GM23338 (cell line): ENCODE results near the gene KIT. TPM values are rescaled to one million over a fixed set of nuclear protein-coding genes. Genes with fewer than 3 reads are reported as not detected.

Source experiments
- ATAC-seq: fragments of 200-7000 bp; cut with Tn5 transposase; 3 replicates; pipeline ENCODE4 v1.9.1; 2020
- DNase-seq: peaks from one replicate; pipeline ENCODE4 v3.0.0-alpha.2; 2015; ENCODE audit warnings: low spot score
- H2AFZ ChIP-seq: fragments of 200-600 bp; sonication (generic); 2 replicates; pipeline ENCODE4 v1.8.0; 2016; ENCODE audit warnings: antibody characterized with exemption, mild to moderate bottlenecking, moderate library complexity
- H3F3A ChIP-seq: fragments of 200-600 bp; sonication (generic); replicated peaks from 2 replicates; pipeline ENCODE4 v1.8.0; 2017; ENCODE audit warnings: antibody characterized with exemption, mixed run types, low read depth
- H3K27ac ChIP-seq: fragments of 200-600 bp; sonication (generic); 2 replicates; pipeline ENCODE4 v1.6.1; 2016; ENCODE audit warnings: low read depth
- H3K27me3 ChIP-seq: fragments of 200-600 bp; sonication (generic); 2 replicates; pipeline ENCODE4 v1.8.0; 2016; ENCODE audit warnings: mild to moderate bottlenecking, mixed run types, moderate library complexity; ENCODE audit not compliant: insufficient read depth
- H3K36me3 ChIP-seq: fragments of 200-600 bp; sonication (generic); 2 replicates; pipeline ENCODE4 v1.8.0; 2016; ENCODE audit warnings: mild to moderate bottlenecking; ENCODE audit not compliant: insufficient read depth
- H3K4me1 ChIP-seq: fragments of 200-600 bp; sonication (generic); 2 replicates; pipeline ENCODE4 v1.8.0; 2016; ENCODE audit warnings: mild to moderate bottlenecking, moderate library complexity; ENCODE audit not compliant: insufficient read depth
- H3K4me2 ChIP-seq: fragments of 200-600 bp; sonication (generic); 2 replicates; pipeline ENCODE4 v1.7.1; 2017; ENCODE audit warnings: mixed run types
- H3K4me3 ChIP-seq: fragments of 200-600 bp; sonication (generic); 2 replicates; pipeline ENCODE4 v1.6.1; 2016; ENCODE audit warnings: mixed run types
- H3K79me2 ChIP-seq: fragments of 200-600 bp; sonication (generic); replicated peaks from 2 replicates; pipeline ENCODE4 v1.8.0; 2017; ENCODE audit warnings: mild to moderate bottlenecking; ENCODE audit not compliant: insufficient read depth
- H3K9me2 ChIP-seq: fragments of 200-600 bp; sonication (generic); 2 replicates; pipeline ENCODE4 v1.8.0; 2017; ENCODE audit not compliant: insufficient read depth
- H4K20me1 ChIP-seq: fragments of 200-600 bp; sonication (generic); replicated peaks from 2 replicates; pipeline ENCODE4 v1.8.0; 2017; ENCODE audit warnings: mild to moderate bottlenecking; ENCODE audit not compliant: insufficient read depth
- H3K27ac Mint-ChIP-seq: 2 replicates; pipeline ENCODE4 v1.8.0; 2020; ENCODE audit warnings: inconsistent platforms, mild to moderate bottlenecking, moderate library complexity, mixed read lengths
- H3K27me3 Mint-ChIP-seq: 3 replicates; pipeline ENCODE4 v1.8.0; 2022; ENCODE audit warnings: low read depth, mild to moderate bottlenecking, moderate library complexity, mixed read lengths, inconsistent platforms; ENCODE audit not compliant: insufficient read depth, poor library complexity
- H3K36me3 Mint-ChIP-seq: 3 replicates; pipeline ENCODE4 v1.8.0; 2021; ENCODE audit warnings: low read depth, mild to moderate bottlenecking, inconsistent platforms, moderate library complexity, mixed read lengths
- H3K4me1 Mint-ChIP-seq: 3 replicates; pipeline ENCODE4 v1.8.0; 2020; ENCODE audit warnings: mild to moderate bottlenecking, inconsistent platforms, mixed read lengths
- H3K4me3 Mint-ChIP-seq: 3 replicates; pipeline ENCODE4 v1.8.0; 2021; ENCODE audit warnings: moderate library complexity, mild to moderate bottlenecking, inconsistent platforms, mixed read lengths
- H3K9me3 Mint-ChIP-seq: 3 replicates; pipeline ENCODE4 v1.8.0; 2020; ENCODE audit warnings: moderate library complexity, mild to moderate bottlenecking, inconsistent platforms, mixed read lengths
- CREB1 ChIP-seq: fragments of 250-450 bp; sonication (Bioruptor Pico); IDR thresholded peaks from 2 replicates; pipeline ENCODE4 v1.5.0; 2020; ENCODE audit warnings: low read depth, mild to moderate bottlenecking, moderate library complexity
- EZH2 ChIP-seq: fragments of 200-600 bp; sonication (generic); IDR thresholded peaks from one replicate; pipeline ENCODE4 v1.8.0; 2017; ENCODE audit warnings: antibody characterized with exemption, mild to moderate bottlenecking, low read depth; ENCODE audit not compliant: unreplicated experiment
- EZH2phosphoT487 ChIP-seq: fragments of 200-600 bp; sonication (generic); IDR thresholded peaks from one replicate; pipeline ENCODE4 v1.8.1; 2018; ENCODE audit warnings: antibody characterized with exemption; ENCODE audit not compliant: unreplicated experiment
- JUNB ChIP-seq: IDR thresholded peaks from one replicate; pipeline ENCODE4 v1.6.1; 2016; ENCODE audit warnings: antibody characterized with exemption; ENCODE audit not compliant: unreplicated experiment
- NANOG ChIP-seq: IDR thresholded peaks from 2 replicates; pipeline ENCODE4 v1.6.1; 2016; ENCODE audit warnings: antibody characterized with exemption, borderline replicate concordance
- STAT1 ChIP-seq: IDR thresholded peaks from one replicate; pipeline ENCODE4 v1.6.1; 2016; ENCODE audit warnings: antibody characterized with exemption; ENCODE audit not compliant: unreplicated experiment
- ZNF114 ChIP-seq: fragments of 250-450 bp; sonication (Bioruptor Pico); IDR thresholded peaks from 2 replicates; pipeline ENCODE4 v1.5.0; 2020; ENCODE audit warnings: mild to moderate bottlenecking, moderate library complexity
- ZNF331 ChIP-seq: fragments of 250-450 bp; sonication (Bioruptor Pico); IDR thresholded peaks from 2 replicates; pipeline ENCODE4 v1.5.0; 2020; ENCODE audit warnings: low read depth, mild to moderate bottlenecking, moderate library complexity
- polyA plus RNA-seq: library from polyadenylated mRNA; unstranded; fragments of >200 nt; fragmentation: Nextera tagmentation; extraction: Ambion mirVana; gene quantifications from 2 replicates; pipeline ENCODE4 v1.2.1, GENCODE V29; 2016
- total RNA-seq: library from RNA; depleted of rRNA; stranded (reverse); fragments of >200 nt; shearing (Covaris generic); gene quantifications from 2 replicates; pipeline ENCODE4 v1.2.3, GENCODE V29; 2014
- TF ChIP-seq, protein P1 (sequence below): IDR thresholded peaks from one replicate; pipeline ENCODE4 v1.6.1; 2018; ENCODE audit warnings: antibody characterized with exemption; ENCODE audit not compliant: unreplicated experiment
- TF ChIP-seq, protein P2 (sequence below): fragments of 250-450 bp; sonication (Bioruptor Pico); IDR thresholded peaks from 2 replicates; pipeline ENCODE4 v1.5.0; 2020; ENCODE audit warnings: mild to moderate bottlenecking, moderate library complexity
- TF ChIP-seq, protein P3 (sequence below): IDR thresholded peaks from 2 replicates; pipeline ENCODE4 v1.6.1; 2016; ENCODE audit warnings: antibody characterized with exemption

The KIT gene
- total and polyA plus RNA-seq, 2 experiments from 2014 or later, result 9.0 to 28.4 TPM

DNA sequence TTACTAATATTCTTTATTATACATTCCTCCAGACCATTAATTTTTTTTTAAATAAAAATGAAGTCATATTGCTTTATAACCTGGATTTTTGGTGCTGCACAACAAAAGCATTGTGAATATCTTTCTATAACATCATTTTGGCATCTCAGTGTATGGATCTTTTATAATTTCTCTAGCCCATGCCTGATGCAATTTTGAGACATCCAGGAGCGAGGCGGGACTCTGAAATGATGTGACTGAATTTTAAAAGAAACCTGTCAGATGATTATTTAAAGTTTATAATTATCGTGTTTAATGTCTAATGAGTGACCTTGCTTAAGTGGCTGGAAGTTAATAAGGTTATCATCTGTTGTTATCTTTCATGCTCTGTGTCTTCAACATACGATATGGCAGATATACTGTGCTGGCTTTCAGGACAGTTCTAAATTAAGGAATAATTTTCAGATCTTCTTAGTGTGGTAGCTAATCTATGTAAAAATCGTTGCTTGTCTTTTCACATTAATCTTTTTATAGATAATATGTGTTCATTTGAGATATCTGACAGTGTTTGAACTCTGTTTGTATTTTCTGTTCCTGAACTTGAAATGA, 58.8 kb downstream of the KIT start:
- Histone ChIP-seq H3K36me3 (no peaks in the 10 kb centered on the region), H3K4me3 (no peak overlapping the region), H4K20me1 (no peaks in the 10 kb centered on the region; the same call in 1 of the 2 replicates), H3K27me3 (no peaks in the 10 kb centered on the region), H3F3A (no peaks in the 10 kb centered on the region), H3K4me1 (peaks cover 8% of the 10 kb centered on the region; the same call in 1 of the 2 replicates), H2AFZ (no peak overlapping the region), H3K9me2 (no peaks in the 10 kb centered on the region), H3K27ac (no peak overlapping the region), H3K4me2 (no peak overlapping the region), H3K79me2 (no peaks in the 10 kb centered on the region)
- Mint-ChIP-seq H3K4me1 (peaks cover 13% of the 10 kb centered on the region; the same call in 2 of the 3 replicates), H3K27me3 (no peaks in the 10 kb centered on the region), H3K4me3 (no peak overlapping the region), H3K9me3 (no peaks in the 10 kb centered on the region), H3K36me3 (no peaks in the 10 kb centered on the region), H3K27ac (no peak overlapping the region)
- ATAC-seq, result no peak
- TF ChIP-seq, protein P1, sequence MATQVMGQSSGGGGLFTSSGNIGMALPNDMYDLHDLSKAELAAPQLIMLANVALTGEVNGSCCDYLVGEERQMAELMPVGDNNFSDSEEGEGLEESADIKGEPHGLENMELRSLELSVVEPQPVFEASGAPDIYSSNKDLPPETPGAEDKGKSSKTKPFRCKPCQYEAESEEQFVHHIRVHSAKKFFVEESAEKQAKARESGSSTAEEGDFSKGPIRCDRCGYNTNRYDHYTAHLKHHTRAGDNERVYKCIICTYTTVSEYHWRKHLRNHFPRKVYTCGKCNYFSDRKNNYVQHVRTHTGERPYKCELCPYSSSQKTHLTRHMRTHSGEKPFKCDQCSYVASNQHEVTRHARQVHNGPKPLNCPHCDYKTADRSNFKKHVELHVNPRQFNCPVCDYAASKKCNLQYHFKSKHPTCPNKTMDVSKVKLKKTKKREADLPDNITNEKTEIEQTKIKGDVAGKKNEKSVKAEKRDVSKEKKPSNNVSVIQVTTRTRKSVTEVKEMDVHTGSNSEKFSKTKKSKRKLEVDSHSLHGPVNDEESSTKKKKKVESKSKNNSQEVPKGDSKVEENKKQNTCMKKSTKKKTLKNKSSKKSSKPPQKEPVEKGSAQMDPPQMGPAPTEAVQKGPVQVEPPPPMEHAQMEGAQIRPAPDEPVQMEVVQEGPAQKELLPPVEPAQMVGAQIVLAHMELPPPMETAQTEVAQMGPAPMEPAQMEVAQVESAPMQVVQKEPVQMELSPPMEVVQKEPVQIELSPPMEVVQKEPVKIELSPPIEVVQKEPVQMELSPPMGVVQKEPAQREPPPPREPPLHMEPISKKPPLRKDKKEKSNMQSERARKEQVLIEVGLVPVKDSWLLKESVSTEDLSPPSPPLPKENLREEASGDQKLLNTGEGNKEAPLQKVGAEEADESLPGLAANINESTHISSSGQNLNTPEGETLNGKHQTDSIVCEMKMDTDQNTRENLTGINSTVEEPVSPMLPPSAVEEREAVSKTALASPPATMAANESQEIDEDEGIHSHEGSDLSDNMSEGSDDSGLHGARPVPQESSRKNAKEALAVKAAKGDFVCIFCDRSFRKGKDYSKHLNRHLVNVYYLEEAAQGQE, result no peak
- no peak for TF ChIP-seq ZNF331 (CRISPR knock-in tag)
- no peak for TF ChIP-seq EZH2phosphoT487
- TF ChIP-seq, protein P2, sequence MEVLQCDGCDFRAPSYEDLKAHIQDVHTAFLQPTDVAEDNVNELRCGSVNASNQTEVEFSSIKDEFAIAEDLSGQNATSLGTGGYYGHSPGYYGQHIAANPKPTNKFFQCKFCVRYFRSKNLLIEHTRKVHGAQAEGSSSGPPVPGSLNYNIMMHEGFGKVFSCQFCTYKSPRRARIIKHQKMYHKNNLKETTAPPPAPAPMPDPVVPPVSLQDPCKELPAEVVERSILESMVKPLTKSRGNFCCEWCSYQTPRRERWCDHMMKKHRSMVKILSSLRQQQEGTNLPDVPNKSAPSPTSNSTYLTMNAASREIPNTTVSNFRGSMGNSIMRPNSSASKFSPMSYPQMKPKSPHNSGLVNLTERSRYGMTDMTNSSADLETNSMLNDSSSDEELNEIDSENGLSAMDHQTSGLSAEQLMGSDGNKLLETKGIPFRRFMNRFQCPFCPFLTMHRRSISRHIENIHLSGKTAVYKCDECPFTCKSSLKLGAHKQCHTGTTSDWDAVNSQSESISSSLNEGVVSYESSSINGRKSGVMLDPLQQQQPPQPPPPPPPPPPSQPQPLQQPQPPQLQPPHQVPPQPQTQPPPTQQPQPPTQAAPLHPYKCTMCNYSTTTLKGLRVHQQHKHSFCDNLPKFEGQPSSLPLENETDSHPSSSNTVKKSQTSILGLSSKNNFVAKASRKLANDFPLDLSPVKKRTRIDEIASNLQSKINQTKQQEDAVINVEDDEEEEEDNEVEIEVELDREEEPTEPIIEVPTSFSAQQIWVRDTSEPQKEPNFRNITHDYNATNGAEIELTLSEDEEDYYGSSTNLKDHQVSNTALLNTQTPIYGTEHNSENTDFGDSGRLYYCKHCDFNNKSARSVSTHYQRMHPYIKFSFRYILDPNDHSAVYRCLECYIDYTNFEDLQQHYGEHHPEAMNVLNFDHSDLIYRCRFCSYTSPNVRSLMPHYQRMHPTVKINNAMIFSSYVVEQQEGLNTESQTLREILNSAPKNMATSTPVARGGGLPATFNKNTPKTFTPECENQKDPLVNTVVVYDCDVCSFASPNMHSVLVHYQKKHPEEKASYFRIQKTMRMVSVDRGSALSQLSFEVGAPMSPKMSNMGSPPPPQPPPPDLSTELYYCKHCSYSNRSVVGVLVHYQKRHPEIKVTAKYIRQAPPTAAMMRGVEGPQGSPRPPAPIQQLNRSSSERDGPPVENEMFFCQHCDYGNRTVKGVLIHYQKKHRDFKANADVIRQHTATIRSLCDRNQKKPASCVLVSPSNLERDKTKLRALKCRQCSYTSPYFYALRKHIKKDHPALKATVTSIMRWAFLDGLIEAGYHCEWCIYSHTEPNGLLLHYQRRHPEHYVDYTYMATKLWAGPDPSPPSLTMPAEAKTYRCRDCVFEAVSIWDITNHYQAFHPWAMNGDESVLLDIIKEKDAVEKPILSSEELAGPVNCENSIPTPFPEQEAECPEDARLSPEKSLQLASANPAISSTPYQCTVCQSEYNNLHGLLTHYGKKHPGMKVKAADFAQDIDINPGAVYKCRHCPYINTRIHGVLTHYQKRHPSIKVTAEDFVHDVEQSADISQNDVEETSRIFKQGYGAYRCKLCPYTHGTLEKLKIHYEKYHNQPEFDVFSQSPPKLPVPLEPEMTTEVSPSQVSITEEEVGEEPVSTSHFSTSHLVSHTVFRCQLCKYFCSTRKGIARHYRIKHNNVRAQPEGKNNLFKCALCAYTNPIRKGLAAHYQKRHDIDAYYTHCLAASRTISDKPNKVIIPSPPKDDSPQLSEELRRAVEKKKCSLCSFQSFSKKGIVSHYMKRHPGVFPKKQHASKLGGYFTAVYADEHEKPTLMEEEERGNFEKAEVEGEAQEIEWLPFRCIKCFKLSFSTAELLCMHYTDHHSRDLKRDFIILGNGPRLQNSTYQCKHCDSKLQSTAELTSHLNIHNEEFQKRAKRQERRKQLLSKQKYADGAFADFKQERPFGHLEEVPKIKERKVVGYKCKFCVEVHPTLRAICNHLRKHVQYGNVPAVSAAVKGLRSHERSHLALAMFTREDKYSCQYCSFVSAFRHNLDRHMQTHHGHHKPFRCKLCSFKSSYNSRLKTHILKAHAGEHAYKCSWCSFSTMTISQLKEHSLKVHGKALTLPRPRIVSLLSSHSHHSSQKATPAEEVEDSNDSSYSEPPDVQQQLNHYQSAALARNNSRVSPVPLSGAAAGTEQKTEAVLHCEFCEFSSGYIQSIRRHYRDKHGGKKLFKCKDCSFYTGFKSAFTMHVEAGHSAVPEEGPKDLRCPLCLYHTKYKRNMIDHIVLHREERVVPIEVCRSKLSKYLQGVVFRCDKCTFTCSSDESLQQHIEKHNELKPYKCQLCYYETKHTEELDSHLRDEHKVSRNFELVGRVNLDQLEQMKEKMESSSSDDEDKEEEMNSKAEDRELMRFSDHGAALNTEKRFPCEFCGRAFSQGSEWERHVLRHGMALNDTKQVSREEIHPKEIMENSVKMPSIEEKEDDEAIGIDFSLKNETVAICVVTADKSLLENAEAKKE, result no peak
- no peak for TF ChIP-seq ZNF114
- no peak for TF ChIP-seq EZH2
- TF ChIP-seq CREB1 (CRISPR knock-in tag), result no peak
- TF ChIP-seq NANOG, result no peak
- TF ChIP-seq, protein P3, sequence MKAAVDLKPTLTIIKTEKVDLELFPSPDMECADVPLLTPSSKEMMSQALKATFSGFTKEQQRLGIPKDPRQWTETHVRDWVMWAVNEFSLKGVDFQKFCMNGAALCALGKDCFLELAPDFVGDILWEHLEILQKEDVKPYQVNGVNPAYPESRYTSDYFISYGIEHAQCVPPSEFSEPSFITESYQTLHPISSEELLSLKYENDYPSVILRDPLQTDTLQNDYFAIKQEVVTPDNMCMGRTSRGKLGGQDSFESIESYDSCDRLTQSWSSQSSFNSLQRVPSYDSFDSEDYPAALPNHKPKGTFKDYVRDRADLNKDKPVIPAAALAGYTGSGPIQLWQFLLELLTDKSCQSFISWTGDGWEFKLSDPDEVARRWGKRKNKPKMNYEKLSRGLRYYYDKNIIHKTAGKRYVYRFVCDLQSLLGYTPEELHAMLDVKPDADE, result no peak
- TF ChIP-seq STAT1, result no peak
- no peak for TF ChIP-seq JUNB
- no peak for DNase-seq
